ENCODE data around the gene EPB41L1.

The EPB41L1 gene

DNA sequence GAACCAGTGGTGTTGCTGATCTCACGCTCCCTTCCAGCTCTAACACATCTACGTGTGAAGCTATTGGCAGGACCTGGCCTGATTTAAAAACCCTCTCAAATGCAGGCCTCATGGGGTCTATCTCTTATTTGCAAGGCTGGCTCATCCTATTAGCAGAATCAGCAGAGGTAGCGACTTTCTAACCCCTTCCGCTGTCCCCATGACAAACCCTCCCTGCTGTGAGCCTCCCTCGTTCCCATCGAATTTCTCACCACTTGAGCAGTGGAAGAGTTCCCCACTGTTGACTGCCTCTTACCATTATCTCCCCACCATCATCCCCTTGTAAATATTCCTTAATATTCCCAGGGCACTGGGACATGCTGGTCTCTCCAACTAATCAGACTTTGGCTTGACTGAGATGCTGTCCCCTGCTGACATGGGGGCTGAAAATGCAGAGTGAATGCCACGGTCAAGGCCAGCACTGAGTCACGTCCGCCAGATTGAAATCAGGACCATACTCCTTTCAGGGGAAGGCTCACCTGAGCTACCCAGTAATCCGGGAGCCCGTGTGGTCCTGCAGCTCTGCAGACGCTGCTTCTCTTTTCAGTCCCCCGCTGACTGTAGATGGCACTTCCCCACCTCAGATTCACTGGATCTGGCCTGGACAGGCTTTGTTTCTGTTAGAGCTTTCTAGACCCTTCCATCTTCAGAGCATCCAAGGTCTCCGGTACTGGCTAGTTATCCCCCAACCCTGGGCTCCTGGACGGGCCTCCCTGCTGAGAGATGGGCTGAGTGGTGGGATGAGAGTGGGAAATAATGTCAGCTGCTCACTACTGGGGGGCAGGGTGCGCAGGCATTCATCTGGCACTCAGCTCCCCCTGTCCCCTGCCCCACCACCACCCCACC is 104.9 kb downstream of the EPB41L1 start:
- peaks cover 20% of the 10 kb centered on the region for H3K36me3 ChIP-seq (ENCODE audit: control insufficient read depth, insufficient read depth, low read length)
- peaks cover 7% of the 10 kb centered on the region for H3K4me1 ChIP-seq (ENCODE audit: control insufficient read depth, insufficient read depth, low read length)
- no peak overlapping the region for H3K9ac ChIP-seq (ENCODE audit: low read depth, low read length)
- H3K4me3 ChIP-seq (ENCODE audit: low read depth, low read length), result no peak overlapping the region
- no peaks in the 10 kb centered on the region for H3K9me3 ChIP-seq (ENCODE audit: control insufficient read depth, insufficient read depth, low read length)
- H3K27me3 ChIP-seq (ENCODE audit: control insufficient read depth, insufficient read depth, low read length), result no peaks in the 10 kb centered on the region

DNA sequence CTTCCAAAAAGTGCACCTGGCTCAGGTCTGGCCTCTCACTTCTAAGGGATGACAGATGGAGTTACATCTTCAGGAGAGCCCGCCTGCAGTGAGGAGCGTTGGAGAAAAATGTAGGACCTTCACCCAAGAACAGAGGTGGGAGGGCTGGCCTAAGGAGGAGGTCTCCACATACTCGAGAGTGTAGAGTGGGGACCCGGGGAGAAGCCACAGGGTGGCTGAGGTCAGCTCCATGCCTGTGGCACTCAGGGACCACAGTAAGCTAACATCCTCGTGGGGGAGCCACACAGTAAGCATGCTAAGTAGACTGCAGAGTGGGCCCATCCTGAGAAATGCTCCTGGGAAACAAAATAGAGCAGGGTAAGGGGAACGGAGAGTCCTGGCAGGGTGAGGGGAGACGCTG is 105.8 kb downstream of the EPB41L1 start:
- Histone ChIP-seq H3K9me3 (ENCODE audit: control insufficient read depth, insufficient read depth, low read length) (no peaks in the 10 kb centered on the region), H3K36me3 (ENCODE audit: control insufficient read depth, insufficient read depth, low read length) (peaks cover 17% of the 10 kb centered on the region), H3K4me1 (ENCODE audit: control insufficient read depth, insufficient read depth, low read length) (peaks cover 7% of the 10 kb centered on the region), H3K4me3 (ENCODE audit: low read depth, low read length) (no peak overlapping the region), H3K9ac (ENCODE audit: low read depth, low read length) (no peak overlapping the region), H3K27me3 (ENCODE audit: control insufficient read depth, insufficient read depth, low read length) (no peaks in the 10 kb centered on the region)

DNA sequence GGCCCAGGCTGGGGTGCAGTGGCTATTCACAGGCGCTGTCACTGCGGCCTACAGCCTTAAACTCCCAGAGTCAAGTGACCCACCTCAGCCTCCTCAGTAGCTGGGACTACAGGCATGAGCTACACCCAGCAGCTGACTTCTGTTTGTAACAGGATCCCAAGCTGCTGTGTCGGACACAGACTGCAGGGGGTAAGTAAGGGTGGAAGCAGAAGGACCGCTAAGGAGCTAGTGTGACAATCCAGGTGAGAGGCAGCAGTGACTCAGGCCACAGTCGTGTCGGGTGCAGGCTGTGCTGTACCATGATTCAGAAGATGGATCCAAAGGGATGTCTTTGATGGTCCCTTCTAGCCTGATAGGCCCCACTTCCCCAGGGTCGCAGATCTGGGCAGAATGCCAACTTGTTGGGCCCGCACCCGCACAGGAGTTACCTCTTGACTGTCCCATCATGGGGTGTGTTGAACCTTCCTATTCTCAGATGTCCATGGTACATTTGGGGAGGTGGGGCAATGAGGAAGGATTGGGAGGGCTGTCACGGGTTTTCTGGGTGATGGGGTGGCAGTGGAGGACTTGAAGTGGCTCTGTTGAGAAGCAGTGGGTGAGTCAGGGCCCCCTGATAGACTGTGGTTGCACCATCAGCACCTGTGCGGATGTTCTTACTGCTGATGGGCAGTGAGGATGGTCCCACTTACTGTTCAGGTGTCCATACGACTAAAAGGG is 107.0 kb downstream of the EPB41L1 start:
- Histone ChIP-seq H3K9ac (ENCODE audit: low read depth, low read length) (no peak overlapping the region), H3K4me1 (ENCODE audit: control insufficient read depth, insufficient read depth, low read length) (peaks cover 7% of the 10 kb centered on the region), H3K36me3 (ENCODE audit: control insufficient read depth, insufficient read depth, low read length) (peaks cover 6% of the 10 kb centered on the region), H3K27me3 (ENCODE audit: control insufficient read depth, insufficient read depth, low read length) (no peaks in the 10 kb centered on the region), H3K4me3 (ENCODE audit: low read depth, low read length) (no peak overlapping the region), H3K9me3 (ENCODE audit: control insufficient read depth, insufficient read depth, low read length) (no peaks in the 10 kb centered on the region)

DNA sequence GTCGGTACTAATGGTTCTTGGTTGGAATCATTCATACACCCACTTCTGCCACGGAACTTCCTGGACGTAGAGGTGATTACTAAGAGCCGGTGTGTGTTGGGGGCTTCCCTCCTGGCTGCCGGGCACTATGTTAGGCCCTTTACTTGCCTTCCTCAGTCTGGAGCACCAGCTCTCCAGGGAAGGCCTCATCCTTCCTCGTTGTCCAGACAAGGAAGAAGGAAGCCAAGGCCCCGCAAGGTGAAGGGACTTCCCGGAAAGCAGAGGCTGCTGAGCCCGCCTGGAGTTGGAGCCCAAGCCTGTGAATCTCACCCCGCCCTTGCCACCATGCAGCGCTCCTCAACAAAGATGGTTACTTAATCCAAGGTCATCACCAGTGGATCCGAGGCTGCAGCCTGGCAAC is 107.9 kb downstream of the EPB41L1 start:
- Histone ChIP-seq H3K4me3 (ENCODE audit: low read depth, low read length) (no peak overlapping the region), H3K9ac (ENCODE audit: low read depth, low read length) (no peak overlapping the region), H3K9me3 (ENCODE audit: control insufficient read depth, insufficient read depth, low read length) (no peaks in the 10 kb centered on the region), H3K4me1 (ENCODE audit: control insufficient read depth, insufficient read depth, low read length) (peaks cover 7% of the 10 kb centered on the region), H3K36me3 (ENCODE audit: control insufficient read depth, insufficient read depth, low read length) (no peaks in the 10 kb centered on the region), H3K27me3 (ENCODE audit: control insufficient read depth, insufficient read depth, low read length) (no peaks in the 10 kb centered on the region)

DNA sequence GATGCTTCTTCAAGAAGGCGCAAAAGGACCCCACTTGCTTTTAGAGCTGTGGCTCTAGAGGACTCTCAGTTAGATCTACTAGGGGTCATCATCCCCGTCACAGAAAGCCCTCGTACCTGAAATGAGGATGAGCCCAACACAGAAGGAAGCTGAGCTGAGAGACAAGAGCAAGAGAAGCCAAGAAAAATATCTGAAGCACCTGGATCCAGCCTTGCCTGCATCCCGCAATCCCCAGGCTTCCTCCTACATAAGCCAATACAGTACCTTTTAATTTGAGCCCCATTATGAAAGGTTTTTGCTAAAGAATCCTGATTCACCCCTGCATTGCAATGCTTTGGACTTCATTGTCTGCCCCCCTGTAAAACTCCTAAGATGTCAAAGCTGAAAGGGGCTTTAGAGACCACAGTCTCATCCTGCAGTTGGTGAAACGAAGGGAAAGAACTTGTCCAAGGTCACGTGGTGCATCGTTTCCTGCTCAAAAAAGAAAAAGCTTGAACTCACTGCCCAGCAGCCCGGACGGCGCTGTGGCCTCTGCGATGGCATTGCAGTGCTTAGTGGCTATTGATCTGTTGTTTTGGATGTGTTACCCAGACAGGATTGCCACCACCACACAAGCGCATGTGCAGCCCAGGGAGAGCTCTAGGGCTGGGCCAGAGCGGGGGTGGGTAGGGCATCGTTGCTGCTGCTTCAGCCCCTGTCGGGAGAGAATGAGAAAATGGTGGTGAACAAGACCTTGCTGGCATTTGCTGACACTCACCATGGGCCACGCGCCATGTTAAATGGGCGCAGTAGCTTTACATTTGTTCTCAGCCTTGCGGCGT is 110.1 kb downstream of the EPB41L1 start:
- no peaks in the 10 kb centered on the region for H3K4me1 ChIP-seq (ENCODE audit: control insufficient read depth, insufficient read depth, low read length)
- no peaks in the 10 kb centered on the region for H3K36me3 ChIP-seq (ENCODE audit: control insufficient read depth, insufficient read depth, low read length)
- H3K4me3 ChIP-seq (ENCODE audit: low read depth, low read length), result no peak overlapping the region
- no peaks in the 10 kb centered on the region for H3K27me3 ChIP-seq (ENCODE audit: control insufficient read depth, insufficient read depth, low read length)
- H3K9ac ChIP-seq (ENCODE audit: low read depth, low read length), result no peak overlapping the region
- no peaks in the 10 kb centered on the region for H3K9me3 ChIP-seq (ENCODE audit: control insufficient read depth, insufficient read depth, low read length)

DNA sequence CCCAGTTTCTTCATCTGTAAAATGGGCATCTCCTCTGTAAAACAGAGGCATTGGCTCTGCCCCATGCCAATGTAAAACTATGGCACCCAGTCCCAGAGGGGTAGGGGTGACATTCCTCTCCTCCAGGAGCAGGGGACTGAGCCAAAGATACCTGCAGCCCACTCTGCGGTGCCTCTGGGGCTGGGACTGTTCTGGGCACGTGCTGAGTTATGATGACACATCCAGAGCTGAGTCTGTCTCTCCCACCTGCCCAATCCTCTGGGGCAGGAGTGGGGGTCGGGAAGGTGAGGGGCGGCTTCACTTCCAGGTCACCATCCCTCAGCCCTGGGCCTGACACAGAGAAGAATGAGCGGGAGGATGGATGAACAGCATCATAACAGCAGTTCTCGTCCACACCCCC is 111.6 kb downstream of the EPB41L1 start:
- Histone ChIP-seq H3K36me3 (ENCODE audit: control insufficient read depth, insufficient read depth, low read length) (no peaks in the 10 kb centered on the region), H3K4me3 (ENCODE audit: low read depth, low read length) (no peak overlapping the region), H3K4me1 (ENCODE audit: control insufficient read depth, insufficient read depth, low read length) (no peaks in the 10 kb centered on the region), H3K9ac (ENCODE audit: low read depth, low read length) (no peak overlapping the region), H3K27me3 (ENCODE audit: control insufficient read depth, insufficient read depth, low read length) (no peaks in the 10 kb centered on the region), H3K9me3 (ENCODE audit: control insufficient read depth, insufficient read depth, low read length) (no peaks in the 10 kb centered on the region)

DNA sequence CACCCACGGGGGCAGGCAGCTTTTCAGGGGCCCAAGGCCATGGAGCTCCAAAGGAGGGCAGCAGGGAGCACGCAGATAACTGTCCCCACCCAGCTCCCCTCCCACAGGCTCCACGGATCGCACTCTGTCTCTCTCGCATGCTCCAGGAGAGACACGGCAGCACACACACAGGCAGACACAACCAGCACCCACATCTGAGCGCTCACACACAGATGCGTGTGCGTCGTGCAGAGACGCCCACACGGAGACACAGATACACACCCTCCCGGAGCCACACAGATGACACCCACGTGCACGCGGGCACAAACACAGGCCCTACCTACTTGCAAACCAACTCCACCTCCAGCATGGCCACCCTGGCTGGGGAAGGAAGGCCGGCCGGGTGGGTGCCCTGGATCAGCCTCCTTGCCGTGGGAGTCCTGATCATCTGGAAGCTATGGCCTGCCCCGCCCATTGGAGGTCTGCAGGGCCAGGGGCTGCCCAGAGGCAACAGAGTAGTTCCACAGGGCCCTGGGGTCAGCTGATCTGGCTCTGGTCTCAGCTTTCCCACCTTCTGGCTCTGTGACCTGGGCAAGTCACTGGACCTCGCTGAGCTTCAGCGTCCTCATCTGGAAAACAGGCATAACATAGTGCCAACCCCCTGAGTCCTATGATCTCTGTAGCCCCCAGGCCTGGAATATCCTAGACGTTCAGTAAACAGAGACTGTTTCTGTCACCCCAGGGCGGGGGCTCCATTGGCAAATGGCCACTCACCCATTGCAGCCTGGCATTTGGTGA is 113.3 kb downstream of the EPB41L1 start:
- Histone ChIP-seq H3K4me1 (ENCODE audit: control insufficient read depth, insufficient read depth, low read length) (no peaks in the 10 kb centered on the region), H3K36me3 (ENCODE audit: control insufficient read depth, insufficient read depth, low read length) (no peaks in the 10 kb centered on the region), H3K9me3 (ENCODE audit: control insufficient read depth, insufficient read depth, low read length) (no peaks in the 10 kb centered on the region), H3K4me3 (ENCODE audit: low read depth, low read length) (no peak overlapping the region), H3K27me3 (ENCODE audit: control insufficient read depth, insufficient read depth, low read length) (no peaks in the 10 kb centered on the region), H3K9ac (ENCODE audit: low read depth, low read length) (no peak overlapping the region)

DNA sequence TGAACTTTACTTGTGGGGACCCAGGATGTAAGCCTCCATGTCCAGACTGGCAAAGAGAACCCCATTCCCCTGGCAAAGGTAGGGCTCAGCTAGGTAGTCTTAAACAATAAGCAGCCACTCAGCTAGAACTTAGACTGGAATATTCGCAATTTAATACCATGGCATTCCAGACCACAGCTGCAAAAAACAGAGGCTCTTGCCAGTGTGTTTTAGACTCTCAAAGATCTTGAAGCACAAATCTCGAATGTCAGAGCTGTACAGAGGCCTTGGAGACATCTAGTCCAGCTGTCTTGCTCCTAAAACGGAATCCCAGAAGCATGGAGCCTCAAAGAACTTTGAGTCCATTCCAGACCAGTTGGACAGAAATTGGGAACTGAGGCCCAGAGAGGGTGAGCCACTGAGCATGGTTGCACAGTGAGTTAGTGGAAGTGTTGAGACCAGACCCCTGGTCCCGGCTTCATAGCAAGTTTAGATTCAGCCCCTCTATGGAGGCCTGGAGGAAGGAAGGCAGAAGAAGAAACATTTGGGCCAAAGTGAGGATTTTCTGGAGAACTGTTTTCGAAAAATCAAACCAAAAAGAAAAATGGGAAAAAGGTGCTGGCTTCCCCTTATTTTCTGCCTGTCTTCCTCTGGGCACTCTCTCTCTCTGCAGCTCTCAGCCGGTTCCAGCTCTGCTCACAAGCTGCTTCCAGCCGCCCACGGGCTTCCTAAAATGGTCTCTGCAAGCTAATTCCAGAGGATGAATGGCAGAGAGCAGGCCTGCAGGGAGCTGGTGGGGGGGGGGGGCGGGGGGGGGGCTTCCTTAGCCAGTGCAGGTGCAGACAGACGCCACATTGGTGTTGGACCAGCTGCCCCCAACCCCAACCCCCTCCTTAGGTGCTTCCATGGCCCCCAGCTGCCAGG is 114.2 kb downstream of the EPB41L1 start:
- no peaks in the 10 kb centered on the region for H3K36me3 ChIP-seq (ENCODE audit: control insufficient read depth, insufficient read depth, low read length)
- no peaks in the 10 kb centered on the region for H3K4me1 ChIP-seq (ENCODE audit: control insufficient read depth, insufficient read depth, low read length)
- no peak overlapping the region for H3K4me3 ChIP-seq (ENCODE audit: low read depth, low read length)
- H3K27me3 ChIP-seq (ENCODE audit: control insufficient read depth, insufficient read depth, low read length), result no peaks in the 10 kb centered on the region
- no peak overlapping the region for H3K9ac ChIP-seq (ENCODE audit: low read depth, low read length)
- H3K9me3 ChIP-seq (ENCODE audit: control insufficient read depth, insufficient read depth, low read length), result no peaks in the 10 kb centered on the region

DNA sequence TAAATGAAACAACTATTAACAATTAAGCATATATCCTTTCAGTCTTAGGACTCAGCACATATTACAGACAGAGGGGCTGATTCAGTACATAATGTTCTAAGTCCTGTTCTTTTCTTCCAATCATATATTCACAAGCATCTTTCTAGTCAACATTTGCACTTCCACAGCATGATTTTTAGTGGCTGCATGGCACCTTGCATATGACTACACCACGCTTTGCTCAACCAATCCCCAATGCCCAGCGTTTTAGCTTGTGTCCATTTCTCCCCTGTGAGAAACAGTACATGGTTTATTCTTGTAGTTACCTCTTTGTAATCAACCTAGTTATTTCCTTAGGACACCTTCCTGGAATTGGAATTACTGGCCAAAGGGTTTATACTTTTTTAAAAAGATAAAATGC is 115.0 kb downstream of the EPB41L1 start:
- H3K9ac ChIP-seq (ENCODE audit: low read depth, low read length), result no peak overlapping the region

DNA sequence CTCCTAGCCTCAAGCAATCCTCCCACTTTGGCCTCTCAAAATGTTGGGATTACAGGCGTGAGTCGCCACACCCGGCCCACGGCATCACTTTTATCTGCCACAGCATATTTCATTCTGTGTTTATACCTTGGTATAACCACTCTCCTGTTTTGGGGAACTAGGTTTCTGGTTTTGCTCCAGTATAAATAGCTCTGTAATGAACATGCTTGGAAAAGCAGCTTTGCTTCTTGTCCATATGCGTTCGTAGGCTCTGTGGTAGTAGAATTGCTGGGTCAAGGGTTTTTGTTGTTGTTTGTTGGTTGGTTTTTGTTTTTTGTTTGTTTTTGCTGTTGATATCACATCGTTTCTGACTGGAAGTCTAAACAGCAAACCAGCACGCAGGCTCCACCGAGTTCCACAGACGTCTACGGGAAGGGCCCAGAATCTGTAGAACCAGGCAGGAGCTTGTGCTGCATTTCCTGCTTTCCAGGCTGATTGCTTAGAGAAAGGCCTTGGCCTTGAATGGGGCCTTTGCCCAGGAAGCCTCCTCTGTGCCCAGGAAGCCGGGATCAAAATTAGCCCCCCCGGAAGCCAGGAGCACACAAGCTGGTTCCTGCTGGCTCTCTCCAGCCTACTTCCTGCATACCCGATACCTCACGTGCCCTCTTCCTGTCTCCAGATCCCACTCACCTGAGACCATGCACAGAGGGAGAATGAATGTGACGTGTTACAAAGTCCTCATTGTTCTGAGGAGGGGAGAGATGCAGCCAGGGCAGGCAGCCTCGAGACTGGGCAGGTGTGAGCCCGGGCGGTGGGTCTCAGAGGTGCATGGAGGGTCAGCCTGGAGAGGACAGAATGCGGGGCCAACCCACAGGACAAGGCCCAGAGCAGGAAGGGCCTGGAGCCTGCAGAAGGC is 116.5 kb downstream of the EPB41L1 start:
- no peak overlapping the region for H3K9ac ChIP-seq (ENCODE audit: low read depth, low read length)
- H3K27me3 ChIP-seq (ENCODE audit: control insufficient read depth, insufficient read depth, low read length), result no peaks in the 10 kb centered on the region
- no peak overlapping the region for H3K4me3 ChIP-seq (ENCODE audit: low read depth, low read length)
- H3K36me3 ChIP-seq (ENCODE audit: control insufficient read depth, insufficient read depth, low read length), result no peaks in the 10 kb centered on the region
- H3K9me3 ChIP-seq (ENCODE audit: control insufficient read depth, insufficient read depth, low read length), result no peaks in the 10 kb centered on the region
- H3K4me1 ChIP-seq (ENCODE audit: control insufficient read depth, insufficient read depth, low read length), result no peaks in the 10 kb centered on the region

More for the DNA sequence above, 115.0 kb downstream of the EPB41L1 start:
- H3K9me3 ChIP-seq (ENCODE audit: control insufficient read depth, insufficient read depth, low read length), result no peaks in the 10 kb centered on the region
- H3K36me3 ChIP-seq (ENCODE audit: control insufficient read depth, insufficient read depth, low read length), result no peaks in the 10 kb centered on the region
- no peaks in the 10 kb centered on the region for H3K4me1 ChIP-seq (ENCODE audit: control insufficient read depth, insufficient read depth, low read length)
- H3K4me3 ChIP-seq (ENCODE audit: low read depth, low read length), result no peak overlapping the region
- H3K27me3 ChIP-seq (ENCODE audit: control insufficient read depth, insufficient read depth, low read length), result no peaks in the 10 kb centered on the region
